ENCODE results near the gene GPC6.
A peak's percentile ranks its signal among the peaks of the same experiment; 100 is the strongest.

Gene GPC6

GRCh38 chr13:93951108-93951507 is 724.5 kb downstream of the GPC6 start:
- peak; percentile 18 for DNase-seq (ENCODE audit: low read depth)
- H3K4me3 ChIP-seq (ENCODE audit: low read length): no peak overlapping the region
- TF ChIP-seq CTCF (conservative IDR thresholded peaks at IDR 0.05; ENCODE audit: low read length): peak; percentile 42; the same call in 1 of the 2 replicates

GRCh38 chr13:93951951-93952350 is 725.3 kb downstream of the GPC6 start:
- DNase-seq (ENCODE audit: low read depth): no peak
- H3K4me3 ChIP-seq (ENCODE audit: low read length): no peak overlapping the region

GRCh38 chr13:93953841-93954240 is 727.2 kb downstream of the GPC6 start:
- peak; percentile 33 for DNase-seq (ENCODE audit: low read depth)
- no peak overlapping the region for H3K4me3 ChIP-seq (ENCODE audit: low read length)
- no peak for TF ChIP-seq CTCF (conservative IDR thresholded peaks at IDR 0.05; ENCODE audit: low read length)

More at GRCh38 chr13:93951951-93952350, 725.3 kb downstream of the GPC6 start:
- TF ChIP-seq CTCF (conservative IDR thresholded peaks at IDR 0.05; ENCODE audit: low read length): no peak

GRCh38 chr13:93955904-93956303 is 729.3 kb downstream of the GPC6 start:
- DNase-seq (ENCODE audit: low read depth): no peak
- no peak for TF ChIP-seq CTCF (conservative IDR thresholded peaks at IDR 0.05; ENCODE audit: low read length)
- H3K4me3 ChIP-seq (ENCODE audit: low read length): no peak overlapping the region

GRCh38 chr13:93956426-93956825 is 729.8 kb downstream of the GPC6 start:
- DNase-seq (ENCODE audit: low read depth): peak; percentile 55
- H3K4me3 ChIP-seq (ENCODE audit: low read length): no peak overlapping the region
- TF ChIP-seq CTCF (conservative IDR thresholded peaks at IDR 0.05; ENCODE audit: low read length): no peak

- no peak overlapping the region for H3K4me3 ChIP-seq (ENCODE audit: low read length)
- no peak for DNase-seq (ENCODE audit: low read depth)
- no peak for TF ChIP-seq CTCF (conservative IDR thresholded peaks at IDR 0.05; ENCODE audit: low read length)
These were observed 730.8 kb downstream of the GPC6 start for GRCh38 chr13:93957371-93957770.

GRCh38 chr13:93959796-93960533 is 733.4 kb downstream of the GPC6 start:
- no peak for TF ChIP-seq CTCF (conservative IDR thresholded peaks at IDR 0.05; ENCODE audit: low read length)
- DNase-seq (ENCODE audit: low read depth): no peak
- H3K4me3 ChIP-seq (ENCODE audit: low read length): no peak overlapping the region
